Lung (tissue), 12 donors: ENCODE measurements around the gene ZNF672. TPM values are rescaled to one million over a fixed set of nuclear protein-coding genes. Genes with fewer than 3 reads are reported as not detected.

Experiments used
- ATAC-seq: fragments of 200-7000 bp; cut with Tn5 transposase; one replicate; pipeline ENCODE4 v1.9.1; 2020; ENCODE audit warnings: moderate number of reproducible peaks; ENCODE audit not compliant: insufficient read depth, low FRiP score
- DNase-seq, 3 donors: peaks; one replicate each; pipeline ENCODE4 v3.0.0-alpha.2; 2013 to 2017
- H3K27ac ChIP-seq, 2 donors: one replicate each; pipeline ENCODE4 v1.5.1; 2013; ENCODE audit warnings: mild to moderate bottlenecking in 2 of 2, moderate library complexity in 2 of 2, control low read depth in 1 of 2, inconsistent platforms in 1 of 2, low read depth in 1 of 2, low read length in 1 of 2
- H3K27me3 ChIP-seq, 3 donors: one replicate each; pipeline ENCODE4 v1.5.1; 2013; ENCODE audit warnings: low read length in 2 of 3; ENCODE audit not compliant: control insufficient read depth in 3 of 3, insufficient read depth in 3 of 3
- H3K36me3 ChIP-seq, 4 donors: one replicate each; pipeline ENCODE4 v1.5.1; 2013; ENCODE audit warnings: low read length in 4 of 4, mild to moderate bottlenecking in 1 of 4, moderate library complexity in 1 of 4; ENCODE audit not compliant: control insufficient read depth in 4 of 4, insufficient read depth in 4 of 4
- H3K4me1 ChIP-seq, 5 donors: one replicate each; pipeline ENCODE4 v1.5.1; 2013; ENCODE audit warnings: low read length in 5 of 5, mild to moderate bottlenecking in 2 of 5, moderate library complexity in 1 of 5; ENCODE audit not compliant: control insufficient read depth in 5 of 5, insufficient read depth in 5 of 5
- H3K4me3 ChIP-seq: one replicate; pipeline ENCODE4 v1.5.1; 2013; ENCODE audit warnings: mild to moderate bottlenecking, control low read depth, moderate library complexity
- H3K9ac ChIP-seq, 2 donors: one replicate each; pipeline ENCODE4 v1.5.1; 2013; ENCODE audit warnings: low read length in 2 of 2, control low read depth in 1 of 2; ENCODE audit not compliant: insufficient read depth in 1 of 2
- H3K9me3 ChIP-seq, 4 donors: one replicate each; pipeline ENCODE4 v1.5.1; 2013; ENCODE audit warnings: low read length in 3 of 4, mild to moderate bottlenecking in 1 of 4, moderate library complexity in 1 of 4; ENCODE audit not compliant: control insufficient read depth in 4 of 4, insufficient read depth in 3 of 4
- WGBS, 2 donors: extraction: QIAGEN DNeasy Blood & Tissue Kit; methylation state at CpG; one replicate each; pipeline ENCODE4 v1.1.7; 2013; 5-methylcytosine and 5-hydroxymethylcytosine counted together
- polyA plus RNA-seq, 2 donors: library from polyadenylated mRNA; stranded (reverse); fragments of 200-250 nt; gene quantifications; one replicate each; pipeline ENCODE4 v1.2.1, GENCODE V29; 2013
- total RNA-seq, 2 donors: library from RNA; depleted of rRNA in 1 of 2; stranded (reverse); fragments of >200 nt in 1 of 2; gene quantifications; one replicate each; pipeline ENCODE4 v1.2.1, GENCODE V29; 2014 to 2021
- TF ChIP-seq, protein P1 (sequence below): IDR thresholded peaks from 2 replicates; pipeline ENCODE4 v1.5.1; 2012; ENCODE audit warnings: mild to moderate bottlenecking; ENCODE audit errors: control extremely low read depth, extremely low read depth
- donor health status: control.
- donor health status: control.
- donor health status: Bipolar disorder and iron deficiency.
- donor health status: healthy.
- donor health status: DM: yes; HTN: yes; CAD: no.

ZNF672 gene
- total and polyA plus RNA-seq, 4 donors, result 17.1 to 41.3 (median 31.3) TPM

DNA sequence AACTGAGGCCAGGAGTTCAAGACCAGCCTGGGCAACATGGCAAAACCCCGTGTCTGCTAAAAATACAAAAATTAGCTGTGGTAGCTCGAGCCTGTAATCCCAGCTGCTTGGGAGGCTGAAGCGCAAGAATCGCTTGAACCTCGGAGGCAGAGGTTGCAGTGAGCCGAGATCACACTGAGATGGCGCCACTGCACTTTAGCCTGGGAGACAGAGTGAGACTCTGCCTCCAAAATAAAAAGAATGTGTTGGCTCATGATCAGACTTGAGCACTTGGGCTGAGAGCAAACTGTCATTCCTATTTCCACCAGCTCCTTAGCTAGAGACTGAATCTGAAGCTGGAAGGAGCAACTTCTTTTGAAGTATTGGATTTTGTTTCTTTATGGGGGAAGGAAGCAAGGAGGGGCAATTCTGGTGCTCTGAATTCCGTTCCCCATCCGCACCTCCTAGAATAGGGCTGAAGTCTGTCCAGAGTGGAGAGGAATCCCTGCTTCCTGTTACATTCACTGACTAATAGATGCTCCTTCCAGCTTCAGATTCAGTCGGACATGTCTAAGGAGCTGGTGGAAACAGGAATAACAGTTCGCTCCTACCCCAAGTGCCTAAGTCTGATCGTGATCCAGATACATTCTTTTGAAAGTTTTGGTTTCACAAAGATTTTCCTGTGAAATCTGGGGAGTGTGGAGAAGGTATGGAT lies 3.8 kb downstream of the ZNF672 start:
- TF ChIP-seq, protein P1, sequence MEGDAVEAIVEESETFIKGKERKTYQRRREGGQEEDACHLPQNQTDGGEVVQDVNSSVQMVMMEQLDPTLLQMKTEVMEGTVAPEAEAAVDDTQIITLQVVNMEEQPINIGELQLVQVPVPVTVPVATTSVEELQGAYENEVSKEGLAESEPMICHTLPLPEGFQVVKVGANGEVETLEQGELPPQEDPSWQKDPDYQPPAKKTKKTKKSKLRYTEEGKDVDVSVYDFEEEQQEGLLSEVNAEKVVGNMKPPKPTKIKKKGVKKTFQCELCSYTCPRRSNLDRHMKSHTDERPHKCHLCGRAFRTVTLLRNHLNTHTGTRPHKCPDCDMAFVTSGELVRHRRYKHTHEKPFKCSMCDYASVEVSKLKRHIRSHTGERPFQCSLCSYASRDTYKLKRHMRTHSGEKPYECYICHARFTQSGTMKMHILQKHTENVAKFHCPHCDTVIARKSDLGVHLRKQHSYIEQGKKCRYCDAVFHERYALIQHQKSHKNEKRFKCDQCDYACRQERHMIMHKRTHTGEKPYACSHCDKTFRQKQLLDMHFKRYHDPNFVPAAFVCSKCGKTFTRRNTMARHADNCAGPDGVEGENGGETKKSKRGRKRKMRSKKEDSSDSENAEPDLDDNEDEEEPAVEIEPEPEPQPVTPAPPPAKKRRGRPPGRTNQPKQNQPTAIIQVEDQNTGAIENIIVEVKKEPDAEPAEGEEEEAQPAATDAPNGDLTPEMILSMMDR, result peak; percentile 36
- no peak overlapping the region for H3K4me3 ChIP-seq
- H3K9me3 ChIP-seq, result no peaks in the 10 kb centered on the region
- peaks cover 4 to 21% (median 8%) of the 10 kb centered on the region in 5 donors for H3K4me1 ChIP-seq
- whole genome bisulfite sequencing, 2 donors, result 47 to 58% methylated on average over 12 of the region's 12 CpGs
- peak; percentile 69 to 85 (median 83) for DNase-seq
- H3K9ac ChIP-seq, result no peak overlapping the region
- H3K27ac ChIP-seq, result peak overlapping the region in 1 of 2 donors; percentile 58
- H3K36me3 ChIP-seq, result peaks cover 7 to 24% (median 19%) of the 10 kb centered on the region in 4 donors
- no peaks in the 10 kb centered on the region for H3K27me3 ChIP-seq
- ATAC-seq, result no peak

DNA sequence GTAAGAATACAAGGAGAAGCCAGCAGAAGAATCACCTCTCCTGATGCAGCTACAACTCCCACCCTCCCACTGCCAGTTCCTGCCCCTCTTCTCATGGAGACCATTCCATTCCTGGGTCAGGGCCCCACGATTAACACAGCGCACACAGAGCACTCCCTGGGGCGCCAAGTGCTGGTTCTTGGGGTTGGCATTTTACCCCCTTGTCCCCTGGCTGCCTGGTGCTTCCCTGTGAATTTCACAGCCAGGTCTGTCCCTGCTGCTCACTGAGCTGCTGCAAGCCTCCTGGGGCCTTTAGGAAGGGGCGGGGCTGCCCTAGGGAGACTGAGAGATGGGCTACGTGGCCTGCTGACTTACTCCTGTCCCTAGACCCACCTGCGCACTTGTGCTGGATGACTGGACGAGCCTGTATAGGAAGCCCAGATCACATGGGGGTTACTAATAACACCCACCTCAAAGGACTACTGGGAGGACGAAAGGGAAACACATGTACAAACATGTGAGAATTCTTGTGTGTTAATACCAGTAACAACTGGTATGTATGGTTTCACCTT lies 4.8 kb downstream of the ZNF672 start:
- Histone ChIP-seq H3K9ac (no peak overlapping the region), H3K4me3 (no peak overlapping the region), H3K27me3 (no peaks in the 10 kb centered on the region), H3K4me1 (peaks cover 0 to 17% (median 4%) of the 10 kb centered on the region in 5 donors), H3K36me3 (peaks cover 17 to 30% (median 23%) of the 10 kb centered on the region in 4 donors), H3K27ac (peak overlapping the region in 1 of 2 donors; percentile 58), H3K9me3 (peaks cover 0 to 2% (median 0%) of the 10 kb centered on the region in 4 donors)
- ATAC-seq, result no peak
- 88 to 92% methylated on average over 8 of the region's 8 CpGs for WGBS, 2 donors
- DNase-seq, result no peak
- TF ChIP-seq, protein P1, result no peak

DNA sequence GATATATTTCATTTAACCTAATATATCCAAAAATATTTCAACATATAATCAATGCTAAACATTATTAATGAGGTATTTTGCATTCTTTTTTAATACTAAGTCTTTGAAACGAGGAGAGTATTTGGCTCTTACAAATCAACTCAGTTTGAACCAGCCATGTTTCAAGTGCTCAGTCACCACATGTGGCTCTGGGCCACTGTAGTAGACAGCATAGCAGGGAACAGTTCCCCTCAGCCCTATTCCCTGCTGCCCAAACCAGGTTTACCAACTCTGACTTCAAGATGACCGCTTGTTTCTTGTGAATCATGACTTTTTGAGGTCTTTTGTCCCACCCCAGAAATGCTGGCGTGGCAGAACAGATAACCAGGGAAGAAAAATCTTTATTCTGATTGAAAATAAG lies 5.7 kb downstream of the ZNF672 start:
- Histone ChIP-seq H3K36me3 (peaks cover 21 to 39% (median 26%) of the 10 kb centered on the region in 4 donors), H3K9ac (no peak overlapping the region), H3K9me3 (peaks cover 0 to 2% (median 0%) of the 10 kb centered on the region in 4 donors)

More for the DNA sequence above, 5.7 kb downstream of the ZNF672 start:
- DNase-seq (no peak), ATAC-seq (no peak)
- H3K4me1 ChIP-seq, result peaks cover 0 to 17% (median 4%) of the 10 kb centered on the region in 5 donors
- H3K27ac ChIP-seq, result no peak overlapping the region
- H3K4me3 ChIP-seq, result no peak overlapping the region
- 62 to 87% methylated on average over 3 of the region's 3 CpGs for WGBS, 2 donors
- no peaks in the 10 kb centered on the region for H3K27me3 ChIP-seq
- TF ChIP-seq, protein P1, result no peak
